ENCODE results near the gene DDX55. TPM values are rescaled to one million over a fixed set of nuclear protein-coding genes. Genes with fewer than 3 reads are reported as not detected.

DDX55 gene
- total RNA-seq, 1 experiment from 2014 or later, result 45.4 TPM

DNA sequence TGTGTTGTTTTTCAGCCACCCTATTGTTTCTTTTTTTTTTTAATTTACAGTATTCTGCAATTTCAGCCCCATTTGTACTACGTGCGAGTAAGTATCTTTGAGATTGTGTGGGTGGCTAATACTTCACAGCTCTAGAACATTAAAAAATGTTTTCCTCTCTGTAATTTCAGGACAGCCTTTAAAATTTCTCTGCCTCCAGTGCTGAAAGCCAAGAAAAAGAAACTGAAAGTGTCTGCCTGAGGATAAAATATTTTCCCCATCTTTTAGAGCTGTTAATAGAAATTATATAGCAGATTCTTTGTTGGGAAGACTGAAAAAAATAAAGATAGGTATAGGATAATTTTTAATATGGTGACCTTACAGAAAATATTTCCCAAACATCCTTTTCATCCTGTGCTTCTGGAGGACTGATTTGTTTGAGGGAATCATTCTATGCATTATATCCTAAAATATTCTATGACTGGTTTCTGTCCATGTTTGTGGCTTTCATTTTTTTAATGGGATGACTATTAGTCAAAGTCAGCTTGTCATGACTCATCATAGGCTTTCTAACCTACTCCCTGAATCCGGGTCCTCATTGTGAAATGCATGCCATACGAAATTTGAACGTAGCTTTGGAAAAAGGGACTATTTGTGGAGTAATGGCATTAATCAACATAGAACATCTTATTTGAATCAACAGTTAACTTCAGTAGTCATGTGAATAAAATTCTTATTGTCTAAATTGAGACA is 58.3 kb downstream of the DDX55 start:
- no peak for DNase-seq
- POLR2A ChIA-PET, result no interaction called here
- Mint-ChIP-seq H3K9me3 (ENCODE audit: unreplicated experiment) (no peaks in the 10 kb centered on the region), H3K27ac (ENCODE audit: unreplicated experiment) (no peak overlapping the region), H3K27me3 (ENCODE audit: insufficient read depth, unreplicated experiment) (no peaks in the 10 kb centered on the region), H3K4me3 (ENCODE audit: unreplicated experiment) (no peak overlapping the region), H3K36me3 (ENCODE audit: insufficient read depth, unreplicated experiment) (peaks cover 42% of the 10 kb centered on the region), H3K4me1 (ENCODE audit: low read depth, unreplicated experiment) (no peaks in the 10 kb centered on the region)
- intact Hi-C loops (cut with micrococcal nuclease; ENCODE audit: unreplicated experiment), result no loop called here
- Histone ChIP-seq H3K4me3 (ENCODE audit: low read depth, low read length) (no peak overlapping the region), H3K4me1 (no peaks in the 10 kb centered on the region), H3K9me3 (no peaks in the 10 kb centered on the region), H3K27me3 (replicated peaks; ENCODE audit: control insufficient read depth, insufficient read depth, low read length) (no peaks in the 10 kb centered on the region), H3K36me3 (ENCODE audit: control insufficient read depth, insufficient read depth, low read length) (no peaks in the 10 kb centered on the region)
- TF ChIP-seq CTCF (IDR thresholded peaks at IDR 0.05; ENCODE audit: insufficient read depth in 1 of 2, low read depth in 1 of 2, low read length in 1 of 2, severe bottlenecking in 1 of 2, unreplicated experiment in 1 of 2), result no peak
- CTCF ChIA-PET, result no interaction called here
- TSS peak; percentile 40 for BruUV-seq (replicated peaks)

GRCh38 chr12:123667771-123668170 is 65.9 kb downstream of the DDX55 start:
- peaks cover 22% of the 10 kb centered on the region for H3K36me3 Mint-ChIP-seq (ENCODE audit: insufficient read depth, unreplicated experiment)
- BruUV-seq (replicated peaks), result no TSS peak
- POLR2A ChIA-PET, result no interaction called here
- DNase-seq, result no peak
- no peaks in the 10 kb centered on the region for H3K27me3 ChIP-seq (replicated peaks; ENCODE audit: control insufficient read depth, insufficient read depth, low read length)
- no peak overlapping the region for H3K27ac Mint-ChIP-seq (ENCODE audit: unreplicated experiment)
- intact Hi-C loops (cut with micrococcal nuclease; ENCODE audit: unreplicated experiment), result no loop called here
- CTCF ChIA-PET, result no interaction called here
- no peaks in the 10 kb centered on the region for H3K27me3 Mint-ChIP-seq (ENCODE audit: insufficient read depth, unreplicated experiment)
- no peak for TF ChIP-seq CTCF (IDR thresholded peaks at IDR 0.05; ENCODE audit: insufficient read depth in 1 of 2, low read depth in 1 of 2, low read length in 1 of 2, severe bottlenecking in 1 of 2, unreplicated experiment in 1 of 2)
- no peak overlapping the region for H3K4me3 ChIP-seq (ENCODE audit: low read depth, low read length)
- H3K4me1 ChIP-seq, result no peaks in the 10 kb centered on the region
- H3K4me3 Mint-ChIP-seq (ENCODE audit: unreplicated experiment), result no peak overlapping the region
- H3K9me3 ChIP-seq, result no peaks in the 10 kb centered on the region
- H3K9me3 Mint-ChIP-seq (ENCODE audit: unreplicated experiment), result no peaks in the 10 kb centered on the region
- H3K36me3 ChIP-seq (ENCODE audit: control insufficient read depth, insufficient read depth, low read length), result no peaks in the 10 kb centered on the region
- peaks cover 8% of the 10 kb centered on the region for H3K4me1 Mint-ChIP-seq (ENCODE audit: low read depth, unreplicated experiment)

Other genes with a start within 250 kb of the DDX55 start
- gene SBNO1, start 237.3 kb upstream of the DDX55 start, total RNA-seq (2022), result 53.8 and 54.9 TPM in 2 replicates
- gene KMT5A, start 218.0 kb upstream of the DDX55 start, total RNA-seq (2022), result 64.6 and 79.2 TPM in 2 replicates
- 3.1 and 3.2 TPM in 2 replicates for gene RILPL2, start 165.4 kb upstream of the DDX55 start, total RNA-seq (2022)
- gene SNRNP35, start 144.0 kb upstream of the DDX55 start, total RNA-seq (2022), result 22.0 and 22.7 TPM in 2 replicates
- 16.2 and 17.0 TPM in 2 replicates for gene RILPL1, start 68.4 kb upstream of the DDX55 start, total RNA-seq (2022)
- 255 TPM in 2 replicates for gene TMED2, start 17.5 kb upstream of the DDX55 start, total RNA-seq (2022)
- 56.2 and 62.1 TPM in 2 replicates for gene EIF2B1, start 31.6 kb downstream of the DDX55 start, total RNA-seq (2022)
- 44.8 and 45.6 TPM in 2 replicates for gene GTF2H3, start 31.7 kb downstream of the DDX55 start, total RNA-seq (2022)
- gene TCTN2, start 69.0 kb downstream of the DDX55 start, total RNA-seq (2022), result 7.3 TPM in 2 replicates
- 36.4 and 47.1 TPM in 2 replicates for gene ATP6V0A2, start 110.3 kb downstream of the DDX55 start, total RNA-seq (2022)
- 0.16 and 0.45 TPM in 2 replicates for gene DNAH10, start 160.2 kb downstream of the DDX55 start, total RNA-seq (2022)